HEK293 (cell line): ENCODE data around the gene ZBTB1.
"Not testable (repeated sequence)": the region's sequence is repeated elsewhere in the genome, so short reads cannot be mapped to it uniquely, and the experiment has no call there.

Experiments
- CTCF ChIA-PET: fragments of 350-600 bp; formaldehyde crosslinking; extraction: SDS; loops from one replicate; lab custom pipeline; 2021; ENCODE audit warnings: antibody characterized with exemption; lab: Yijun Ruan, JAX
- POLR2A ChIA-PET: fragments of 300-600 bp; formaldehyde crosslinking; extraction: SDS; loops from one replicate; lab custom pipeline; 2020; ENCODE audit warnings: antibody characterized with exemption, inconsistent platforms; lab: Yijun Ruan, JAX
- H3K27ac ChIP-seq: fragments of 200-500 bp; sonication (Bioruptor generic); 2 replicates; pipeline ENCODE4 v1.5.1; 2014; ENCODE audit warnings: low read depth, low read length, control low read depth, inconsistent platforms; ENCODE audit errors: extremely low read depth
- H3K36me3 ChIP-seq, 2 experiments: fragments of 200-500 bp in 1 of 2; sonication (Bioruptor generic) in 1 of 2; 1 replicate in 1 of 2; 2 replicates in 1 of 2; pipeline ENCODE4 v1.5.1; 2014 to 2017; ENCODE audit warnings: inconsistent platforms in 2 of 2, low read length in 2 of 2; ENCODE audit not compliant: control insufficient read depth in 2 of 2, insufficient read depth in 1 of 2
- H3K4me1 ChIP-seq: fragments of 200-500 bp; sonication (Bioruptor generic); 2 replicates; pipeline ENCODE4 v1.5.1; 2014; ENCODE audit warnings: mild to moderate bottlenecking, low read length, inconsistent platforms; ENCODE audit not compliant: control insufficient read depth, insufficient read depth
- H3K4me3 ChIP-seq: 2 replicates; pipeline ENCODE4 v1.5.1; 2011; ENCODE audit warnings: low read depth, mild to moderate bottlenecking, control low read depth, low read length, moderate library complexity
- H3K9me3 ChIP-seq: fragments of 200-500 bp; sonication (Bioruptor generic); 2 replicates; pipeline ENCODE4 v1.5.1; 2014; ENCODE audit warnings: low read depth, low read length, inconsistent platforms; ENCODE audit not compliant: control insufficient read depth, insufficient read depth
- GFI1B ChIP-seq: fragments of 450-650 bp; formaldehyde crosslinking; IDR thresholded peaks from 2 replicates; pipeline ENCODE4 v1.5.1; 2016; ENCODE audit warnings: missing biosample characterization, missing genetic modification characterization
- GLIS2 ChIP-seq: fragments of 450-650 bp; formaldehyde crosslinking; IDR thresholded peaks from 2 replicates; pipeline ENCODE4 v1.5.1; 2016; ENCODE audit warnings: missing biosample characterization, missing genetic modification characterization
- HOXA7 ChIP-seq: sonication (generic); formaldehyde crosslinking; IDR thresholded peaks from 2 replicates; pipeline ENCODE4 v1.8.1; 2022; ENCODE audit warnings: missing genetic modification reagents, borderline replicate concordance
- KLF16 ChIP-seq: fragments of 450-650 bp; formaldehyde crosslinking; IDR thresholded peaks from 2 replicates; pipeline ENCODE4 v1.5.1; 2017; ENCODE audit warnings: missing biosample characterization, missing genetic modification characterization
- KLF7 ChIP-seq: fragments of 450-650 bp; formaldehyde crosslinking; IDR thresholded peaks from 2 replicates; pipeline ENCODE4 v1.5.1; 2016; ENCODE audit warnings: missing biosample characterization, missing genetic modification characterization, borderline replicate concordance
- TCF7L2 ChIP-seq: IDR thresholded peaks from 2 replicates; pipeline ENCODE4 v1.6.1; 2011; ENCODE audit warnings: low read depth, mild to moderate bottlenecking, inconsistent platforms, low read length, moderate library complexity, borderline replicate concordance
- TSHZ1 ChIP-seq: fragments of 450-650 bp; formaldehyde crosslinking; IDR thresholded peaks from 2 replicates; pipeline ENCODE4 v1.5.1; 2016; ENCODE audit warnings: missing biosample characterization, missing genetic modification characterization, borderline replicate concordance
- YY2 ChIP-seq: fragments of 450-650 bp; formaldehyde crosslinking; IDR thresholded peaks from 2 replicates; pipeline ENCODE4 v1.5.1; 2016; ENCODE audit warnings: missing biosample characterization, missing genetic modification characterization
- ZBTB21 ChIP-seq: fragments of 450-650 bp; formaldehyde crosslinking; IDR thresholded peaks from 2 replicates; pipeline ENCODE4 v1.5.1; 2017; ENCODE audit warnings: missing biosample characterization, missing genetic modification characterization
- ZBTB44 ChIP-seq: fragments of 450-650 bp; IDR thresholded peaks from 2 replicates; pipeline ENCODE4 v1.5.1; 2018; ENCODE audit warnings: missing biosample characterization, mild to moderate bottlenecking, missing genetic modification characterization
- ZNF121 ChIP-seq: fragments of 450-650 bp; formaldehyde crosslinking; IDR thresholded peaks from 2 replicates; pipeline ENCODE4 v1.5.1; 2016; ENCODE audit warnings: missing biosample characterization, missing genetic modification characterization
- ZNF2 ChIP-seq: fragments of 450-650 bp; formaldehyde crosslinking; IDR thresholded peaks from 2 replicates; pipeline ENCODE4 v1.5.1; 2016; ENCODE audit warnings: missing biosample characterization, missing genetic modification characterization
- ZNF501 ChIP-seq: fragments of 450-650 bp; formaldehyde crosslinking; IDR thresholded peaks from 2 replicates; pipeline ENCODE4 v1.5.1; 2016; ENCODE audit warnings: missing biosample characterization, missing genetic modification characterization
- ZNF596 ChIP-seq: fragments of 450-650 bp; IDR thresholded peaks from 2 replicates; pipeline ENCODE4 v1.5.0; 2018; ENCODE audit warnings: missing biosample characterization, mild to moderate bottlenecking, missing genetic modification characterization, moderate library complexity
- ZNF692 ChIP-seq: fragments of 450-650 bp; formaldehyde crosslinking; IDR thresholded peaks from 2 replicates; pipeline ENCODE4 v1.5.1; 2016; ENCODE audit warnings: missing biosample characterization, missing genetic modification characterization
- ZNF776 ChIP-seq: fragments of 450-650 bp; formaldehyde crosslinking; IDR thresholded peaks from 2 replicates; pipeline ENCODE4 v1.5.0; 2017; ENCODE audit warnings: missing biosample characterization, missing genetic modification characterization, borderline replicate concordance
- ZNF837 ChIP-seq: fragments of 450-650 bp; formaldehyde crosslinking; IDR thresholded peaks from 2 replicates; pipeline ENCODE4 v1.5.1; 2016; ENCODE audit warnings: missing biosample characterization, missing genetic modification characterization
- TF ChIP-seq, protein P1 (sequence below): fragments of 450-650 bp; IDR thresholded peaks from 2 replicates; pipeline ENCODE4 v1.5.1; 2018; ENCODE audit warnings: missing biosample characterization, missing genetic modification characterization
- TF ChIP-seq, protein P2 (sequence below): fragments of 450-650 bp; formaldehyde crosslinking; IDR thresholded peaks from 2 replicates; pipeline ENCODE4 v1.5.1; 2016; ENCODE audit warnings: missing biosample characterization, missing genetic modification characterization
- TF ChIP-seq, protein P3 (sequence below): fragments of 450-650 bp; formaldehyde crosslinking; IDR thresholded peaks from 2 replicates; pipeline ENCODE4 v1.5.0; 2017; ENCODE audit warnings: missing biosample characterization, missing genetic modification characterization, borderline replicate concordance

Gene ZBTB1

DNA sequence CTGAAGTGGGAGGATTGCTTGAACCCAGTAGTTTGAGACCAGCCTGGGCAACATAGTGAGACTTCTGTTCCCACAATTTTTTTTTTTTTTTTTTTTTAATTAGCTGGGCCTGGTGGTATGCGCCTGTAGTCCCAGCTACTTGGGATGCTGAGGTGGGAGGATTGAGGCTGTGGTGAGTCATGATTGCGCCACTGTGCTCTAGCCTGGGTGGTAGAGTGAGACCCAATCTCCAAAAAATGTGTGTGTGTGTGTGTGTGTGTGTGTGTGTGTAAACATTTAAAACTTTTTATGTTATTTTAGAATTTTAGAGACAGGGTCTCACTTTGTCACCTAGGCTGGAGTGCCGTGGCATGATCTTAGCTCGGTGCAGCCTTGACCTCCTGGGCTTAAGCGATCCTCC is 52.0 kb downstream of the ZBTB1 start (continued):
- TF ChIP-seq, protein P1, sequence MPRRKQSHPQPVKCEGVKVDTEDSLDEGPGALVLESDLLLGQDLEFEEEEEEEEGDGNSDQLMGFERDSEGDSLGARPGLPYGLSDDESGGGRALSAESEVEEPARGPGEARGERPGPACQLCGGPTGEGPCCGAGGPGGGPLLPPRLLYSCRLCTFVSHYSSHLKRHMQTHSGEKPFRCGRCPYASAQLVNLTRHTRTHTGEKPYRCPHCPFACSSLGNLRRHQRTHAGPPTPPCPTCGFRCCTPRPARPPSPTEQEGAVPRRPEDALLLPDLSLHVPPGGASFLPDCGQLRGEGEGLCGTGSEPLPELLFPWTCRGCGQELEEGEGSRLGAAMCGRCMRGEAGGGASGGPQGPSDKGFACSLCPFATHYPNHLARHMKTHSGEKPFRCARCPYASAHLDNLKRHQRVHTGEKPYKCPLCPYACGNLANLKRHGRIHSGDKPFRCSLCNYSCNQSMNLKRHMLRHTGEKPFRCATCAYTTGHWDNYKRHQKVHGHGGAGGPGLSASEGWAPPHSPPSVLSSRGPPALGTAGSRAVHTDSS (tag by site-specific recombination) = no peak
- no peak for TF ChIP-seq ZBTB44 (tag by site-specific recombination)
- no peak for TF ChIP-seq TSHZ1 (tag by site-specific recombination)
- TF ChIP-seq, protein P2, sequence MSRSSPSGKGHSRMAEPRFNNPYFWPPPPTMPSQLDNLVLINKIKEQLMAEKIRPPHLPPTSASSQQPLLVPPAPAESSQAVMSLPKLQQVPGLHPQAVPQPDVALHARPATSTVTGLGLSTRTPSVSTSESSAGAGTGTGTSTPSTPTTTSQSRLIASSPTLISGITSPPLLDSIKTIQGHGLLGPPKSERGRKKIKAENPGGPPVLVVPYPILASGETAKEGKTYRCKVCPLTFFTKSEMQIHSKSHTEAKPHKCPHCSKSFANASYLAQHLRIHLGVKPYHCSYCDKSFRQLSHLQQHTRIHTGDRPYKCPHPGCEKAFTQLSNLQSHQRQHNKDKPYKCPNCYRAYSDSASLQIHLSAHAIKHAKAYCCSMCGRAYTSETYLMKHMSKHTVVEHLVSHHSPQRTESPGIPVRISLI = 0 out of 2 replicates have a peak, but pooled peaks have one; percentile 27
- no peak for TF ChIP-seq ZNF692 (tag by site-specific recombination)
- no peak for TF ChIP-seq KLF7 (tag by site-specific recombination)
- no peak for TF ChIP-seq GLIS2 (tag by site-specific recombination)

DNA sequence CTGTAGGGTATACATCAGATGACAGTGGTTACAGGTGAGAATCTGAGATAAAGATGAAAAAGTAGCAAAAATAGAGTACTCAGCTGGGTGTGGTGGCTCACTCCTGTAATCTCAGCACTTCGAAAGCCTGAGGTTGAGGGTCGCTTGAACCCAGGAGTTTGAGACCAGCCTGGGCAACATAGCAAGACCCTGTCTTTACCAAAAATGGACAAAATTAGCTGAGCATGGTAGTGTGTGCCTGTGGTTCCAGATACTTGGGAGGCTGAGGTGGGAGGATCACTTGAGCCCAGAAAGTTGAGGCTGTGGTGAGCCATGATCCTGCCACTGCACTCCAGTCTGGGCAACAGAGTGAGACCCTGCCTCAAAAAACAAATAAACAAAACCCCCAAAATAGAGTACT is 53.6 kb downstream of the ZBTB1 start:
- H3K4me1 ChIP-seq, POLR2A ChIA-PET, H3K27ac ChIP-seq, H3K9me3 ChIP-seq, H3K4me3 ChIP-seq, H3K36me3 ChIP-seq: not testable (repeated sequence)
- peak; percentile 84 for TF ChIP-seq ZNF121 (tag by site-specific recombination)
- CTCF ChIA-PET = interaction anchor here (1.1 kb wide), 1 partner anchor 78 kb away, joined by 4 read pairs; no protein-coding TSS in a partner anchor

- Histone ChIP-seq H3K36me3 (no peaks in the 10 kb centered on the region), H3K27ac (no peak overlapping the region), H3K9me3 (no peaks in the 10 kb centered on the region), H3K4me1 (no peaks in the 10 kb centered on the region; the same call in 1 of the 2 replicates), H3K4me3 (no peak overlapping the region)
- ChIA-PET POLR2A (interaction anchor here (1.0 kb wide), 1 partner anchor 21 kb away, joined by 3 read pairs; the partner anchor contains the start of gene HSPA2), CTCF (interaction anchor here (1.2 kb wide), 1 partner anchor 111 kb away, joined by 3 read pairs; no protein-coding TSS in a partner anchor)
- TF ChIP-seq GFI1B (tag by site-specific recombination) (no peak), ZNF837 (tag by site-specific recombination) (no peak), ZNF501 (tag by site-specific recombination) (no peak), ZNF596 (tag by site-specific recombination) (no peak), KLF16 (tag by site-specific recombination) (no peak), ZNF776 (tag by site-specific recombination) (no peak), HOXA7 (CRISPR knock-in tag) (no peak), YY2 (tag by site-specific recombination) (no peak), ZBTB21 (tag by site-specific recombination) (no peak), TCF7L2 (no peak), ZNF2 (no peak)
- TF ChIP-seq, protein P3, sequence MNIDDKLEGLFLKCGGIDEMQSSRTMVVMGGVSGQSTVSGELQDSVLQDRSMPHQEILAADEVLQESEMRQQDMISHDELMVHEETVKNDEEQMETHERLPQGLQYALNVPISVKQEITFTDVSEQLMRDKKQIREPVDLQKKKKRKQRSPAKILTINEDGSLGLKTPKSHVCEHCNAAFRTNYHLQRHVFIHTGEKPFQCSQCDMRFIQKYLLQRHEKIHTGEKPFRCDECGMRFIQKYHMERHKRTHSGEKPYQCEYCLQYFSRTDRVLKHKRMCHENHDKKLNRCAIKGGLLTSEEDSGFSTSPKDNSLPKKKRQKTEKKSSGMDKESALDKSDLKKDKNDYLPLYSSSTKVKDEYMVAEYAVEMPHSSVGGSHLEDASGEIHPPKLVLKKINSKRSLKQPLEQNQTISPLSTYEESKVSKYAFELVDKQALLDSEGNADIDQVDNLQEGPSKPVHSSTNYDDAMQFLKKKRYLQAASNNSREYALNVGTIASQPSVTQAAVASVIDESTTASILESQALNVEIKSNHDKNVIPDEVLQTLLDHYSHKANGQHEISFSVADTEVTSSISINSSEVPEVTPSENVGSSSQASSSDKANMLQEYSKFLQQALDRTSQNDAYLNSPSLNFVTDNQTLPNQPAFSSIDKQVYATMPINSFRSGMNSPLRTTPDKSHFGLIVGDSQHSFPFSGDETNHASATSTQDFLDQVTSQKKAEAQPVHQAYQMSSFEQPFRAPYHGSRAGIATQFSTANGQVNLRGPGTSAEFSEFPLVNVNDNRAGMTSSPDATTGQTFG (tag by site-specific recombination) = no peak
Observed at GRCh38 chr14:64561631-64562030, 57.1 kb downstream of the ZBTB1 start.
